KMS-11 (cell line): Measurements from ENCODE around the gene GNE.
"Not testable (repeated sequence)": the region's sequence is repeated elsewhere in the genome, so short reads cannot be mapped to it uniquely, and the experiment has no call there.

Experiments
- H2AFZ ChIP-seq: fragments of 200-600 bp; sonication (generic); 2 replicates; pipeline ENCODE4 v1.6.1; 2016; ENCODE audit warnings: antibody characterized with exemption, mixed run types, low read depth
- H3K27ac ChIP-seq: fragments of 200-600 bp; sonication (generic); 2 replicates; pipeline ENCODE4 v1.6.1; 2016; ENCODE audit warnings: mild to moderate bottlenecking, mixed run types
- H3K27me3 ChIP-seq: fragments of 200-600 bp; sonication (generic); 2 replicates; pipeline ENCODE4 v1.6.1; 2017; ENCODE audit warnings: mild to moderate bottlenecking, low read depth, mixed run types, moderate library complexity; ENCODE audit not compliant: insufficient read depth
- H3K36me3 ChIP-seq: fragments of 200-600 bp; sonication (generic); 2 replicates; pipeline ENCODE4 v1.6.1; 2017; ENCODE audit warnings: mild to moderate bottlenecking, mixed run types; ENCODE audit not compliant: insufficient read depth
- H3K4me1 ChIP-seq: fragments of 200-600 bp; sonication (generic); 2 replicates; pipeline ENCODE4 v1.6.1; 2016; ENCODE audit warnings: mild to moderate bottlenecking, low read depth, mixed run types; ENCODE audit not compliant: poor library complexity, severe bottlenecking
- H3K4me2 ChIP-seq: fragments of 200-600 bp; sonication (generic); 2 replicates; pipeline ENCODE4 v1.7.0; 2016; ENCODE audit warnings: mild to moderate bottlenecking, mixed run types
- H3K4me3 ChIP-seq: fragments of 200-600 bp; sonication (generic); IDR thresholded peaks from 2 replicates; pipeline ENCODE4 v1.6.1; 2017; ENCODE audit warnings: low read depth, low read length, mixed read lengths; ENCODE audit not compliant: insufficient read depth
- H3K79me2 ChIP-seq: fragments of 200-600 bp; sonication (generic); 2 replicates; pipeline ENCODE4 v1.6.1; 2016; ENCODE audit warnings: low read depth, mixed run types; ENCODE audit not compliant: insufficient read depth
- H3K9ac ChIP-seq: fragments of 200-600 bp; sonication (generic); 2 replicates; pipeline ENCODE4 v1.6.1; 2016; ENCODE audit warnings: mild to moderate bottlenecking, mixed run types
- H4K20me1 ChIP-seq: fragments of 200-600 bp; sonication (generic); 2 replicates; pipeline ENCODE4 v1.6.1; 2016; ENCODE audit warnings: mild to moderate bottlenecking, mixed run types; ENCODE audit not compliant: insufficient read depth
- TF ChIP-seq, protein P1 (sequence below): fragments of 200-600 bp; sonication (generic); conservative IDR thresholded peaks from 2 replicates; pipeline ENCODE4 v1.6.1; 2017; ENCODE audit warnings: low read depth, mild to moderate bottlenecking, antibody characterized with exemption, low read length, moderate library complexity, mixed read lengths

The GNE gene

GRCh38 chr9:36245906-36246305 lies 12.3 kb downstream of the GNE start:
- Histone ChIP-seq H4K20me1 (peaks cover 4% of the 10 kb centered on the region; the same call in 1 of the 2 replicates), H3K9ac (no peak overlapping the region), H3K27ac (no peak overlapping the region), H3K4me2 (no peak overlapping the region), H3K4me1 (peaks cover 16% of the 10 kb centered on the region), H2AFZ (no peak overlapping the region), H3K4me3 (no peak overlapping the region), H3K36me3 (no peaks in the 10 kb centered on the region), H3K27me3 (no peaks in the 10 kb centered on the region), H3K79me2 (no peaks in the 10 kb centered on the region)
- TF ChIP-seq, protein P1, sequence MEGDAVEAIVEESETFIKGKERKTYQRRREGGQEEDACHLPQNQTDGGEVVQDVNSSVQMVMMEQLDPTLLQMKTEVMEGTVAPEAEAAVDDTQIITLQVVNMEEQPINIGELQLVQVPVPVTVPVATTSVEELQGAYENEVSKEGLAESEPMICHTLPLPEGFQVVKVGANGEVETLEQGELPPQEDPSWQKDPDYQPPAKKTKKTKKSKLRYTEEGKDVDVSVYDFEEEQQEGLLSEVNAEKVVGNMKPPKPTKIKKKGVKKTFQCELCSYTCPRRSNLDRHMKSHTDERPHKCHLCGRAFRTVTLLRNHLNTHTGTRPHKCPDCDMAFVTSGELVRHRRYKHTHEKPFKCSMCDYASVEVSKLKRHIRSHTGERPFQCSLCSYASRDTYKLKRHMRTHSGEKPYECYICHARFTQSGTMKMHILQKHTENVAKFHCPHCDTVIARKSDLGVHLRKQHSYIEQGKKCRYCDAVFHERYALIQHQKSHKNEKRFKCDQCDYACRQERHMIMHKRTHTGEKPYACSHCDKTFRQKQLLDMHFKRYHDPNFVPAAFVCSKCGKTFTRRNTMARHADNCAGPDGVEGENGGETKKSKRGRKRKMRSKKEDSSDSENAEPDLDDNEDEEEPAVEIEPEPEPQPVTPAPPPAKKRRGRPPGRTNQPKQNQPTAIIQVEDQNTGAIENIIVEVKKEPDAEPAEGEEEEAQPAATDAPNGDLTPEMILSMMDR = no peak

- H2AFZ ChIP-seq, H3K27ac ChIP-seq, H4K20me1 ChIP-seq, H3K79me2 ChIP-seq, H3K4me3 ChIP-seq, H3K36me3 ChIP-seq, H3K27me3 ChIP-seq, H3K9ac ChIP-seq, H3K4me1 ChIP-seq, H3K4me2 ChIP-seq: not testable (repeated sequence)
These were observed 18.6 kb downstream of the GNE start for GRCh38 chr9:36239675-36240074.

- not testable (repeated sequence) for H3K79me2 ChIP-seq, H4K20me1 ChIP-seq, H3K9ac ChIP-seq, H3K27me3 ChIP-seq, H3K4me3 ChIP-seq, H3K4me1 ChIP-seq, H3K27ac ChIP-seq, H3K4me2 ChIP-seq, H3K36me3 ChIP-seq, H2AFZ ChIP-seq
These were observed 19.0 kb downstream of the GNE start for GRCh38 chr9:36239205-36239604.

DNA sequence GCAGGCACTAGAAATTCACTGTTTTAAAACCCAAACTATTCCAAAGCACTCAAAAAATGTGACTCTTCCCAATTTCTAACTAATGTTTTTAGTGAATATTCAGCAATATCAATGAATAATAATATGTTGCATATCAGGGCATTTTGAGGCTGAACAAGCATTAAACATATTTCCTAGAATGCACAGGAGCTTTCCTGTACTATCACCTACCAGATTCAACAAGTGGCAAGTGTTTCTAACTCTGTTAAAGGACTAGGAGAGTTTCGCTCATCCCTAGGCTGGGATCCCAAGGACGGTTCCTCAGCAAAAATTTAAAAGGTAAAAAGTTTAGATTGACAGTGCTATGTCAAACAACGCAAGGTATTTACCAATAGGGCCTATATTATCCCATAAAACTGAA lies 21.0 kb downstream of the GNE start:
- Histone ChIP-seq H3K36me3 (0 out of 2 replicates have a peak, but pooled peaks cover 4% of the 10 kb centered on the region), H3K4me2 (no peak overlapping the region), H3K27me3 (no peaks in the 10 kb centered on the region), H3K9ac (no peak overlapping the region), H4K20me1 (no peaks in the 10 kb centered on the region), H3K27ac (no peak overlapping the region), H3K79me2 (no peaks in the 10 kb centered on the region), H2AFZ (no peak overlapping the region), H3K4me1 (no peaks in the 10 kb centered on the region), H3K4me3 (no peak overlapping the region)
- TF ChIP-seq, protein P1 = no peak

DNA sequence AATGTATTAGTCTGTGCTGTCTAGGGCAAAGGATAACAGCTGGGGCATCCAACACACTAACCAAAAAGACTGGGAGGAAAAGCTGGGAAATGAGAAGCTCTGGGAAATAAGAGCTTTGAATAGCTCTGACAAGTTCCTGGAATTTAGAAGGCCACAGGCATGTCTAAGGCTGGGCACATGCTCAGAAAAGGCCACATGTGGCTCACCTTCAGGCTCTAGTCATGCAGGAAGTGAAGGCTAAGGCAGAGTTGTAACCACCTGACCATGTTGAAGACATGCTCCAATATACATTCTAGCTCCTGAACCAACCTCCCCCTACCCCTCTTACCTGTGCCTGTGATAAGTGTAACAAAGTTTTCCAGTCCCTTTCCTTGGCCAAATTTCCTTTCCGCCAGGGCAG lies 35.8 kb downstream of the GNE start:
- Histone ChIP-seq H3K36me3 (no peaks in the 10 kb centered on the region), H4K20me1 (no peaks in the 10 kb centered on the region), H3K27ac (no peak overlapping the region), H3K9ac (no peak overlapping the region), H3K27me3 (no peaks in the 10 kb centered on the region), H3K79me2 (no peaks in the 10 kb centered on the region), H3K4me3 (no peak overlapping the region), H2AFZ (no peak overlapping the region), H3K4me2 (no peak overlapping the region), H3K4me1 (no peaks in the 10 kb centered on the region)
- TF ChIP-seq, protein P1 = no peak
